CD14-positive monocyte (primary cell): ENCODE results near the gene MVB12B. TPM values are rescaled to one million over a fixed set of nuclear protein-coding genes. Genes with fewer than 3 reads are reported as not detected.

Source experiments
- DNase-seq, 3 donors: peaks; one replicate each; pipeline ENCODE4 v3.0.0-alpha.2; 2011 to 2022
- H2AFZ ChIP-seq: 2 replicates; pipeline ENCODE4 v1.6.0; 2012; ENCODE audit warnings: mild to moderate bottlenecking, low read depth, low read length, inconsistent platforms; ENCODE audit not compliant: insufficient read depth, poor library complexity, severe bottlenecking
- H3K27ac ChIP-seq, 2 donors: 1 replicate in 1 of 2; 2 replicates in 1 of 2; pipeline ENCODE4 v1.5.1; 2012 to 2013; ENCODE audit warnings: low read length in 2 of 2, control low read depth in 1 of 2, inconsistent platforms in 1 of 2, low read depth in 1 of 2, mild to moderate bottlenecking in 1 of 2
- H3K27me3 ChIP-seq, 2 donors: one replicate each; pipeline versions ENCODE4 v1.6.0 to v1.6.1; 2011 to 2013; ENCODE audit warnings: low read length in 2 of 2; ENCODE audit not compliant: control insufficient read depth in 2 of 2, insufficient read depth in 2 of 2
- H3K36me3 ChIP-seq, 2 donors: replicated peaks in 1 of 2; 1 replicate in 1 of 2; 2 replicates in 1 of 2; pipeline versions ENCODE4 v1.5.1 to v1.6.1; 2012 to 2013; ENCODE audit warnings: low read length in 2 of 2, control low read depth in 1 of 2, inconsistent platforms in 1 of 2, mild to moderate bottlenecking in 1 of 2; ENCODE audit not compliant: insufficient read depth in 2 of 2, control insufficient read depth in 1 of 2
- H3K4me1 ChIP-seq, 2 donors: 1 replicate in 1 of 2; 2 replicates in 1 of 2; pipeline versions ENCODE4 v1.5.1 to v1.6.1; 2012 to 2013; ENCODE audit warnings: low read length in 2 of 2, control low read depth in 1 of 2, inconsistent platforms in 1 of 2, mild to moderate bottlenecking in 1 of 2, moderate library complexity in 1 of 2; ENCODE audit not compliant: insufficient read depth in 2 of 2, control insufficient read depth in 1 of 2
- H3K4me2 ChIP-seq: replicated peaks from 2 replicates; pipeline ENCODE3; 2012; ENCODE audit warnings: low read length, moderate library complexity, mild to moderate bottlenecking; ENCODE audit not compliant: poor library complexity, severe bottlenecking; ENCODE audit errors: extremely low read depth
- H3K4me3 ChIP-seq, 3 experiments: fragments of 200-600 bp in 1 of 3; sonication (generic) in 1 of 3; replicated peaks in 1 of 3; 1 replicate in 2 of 3; 2 replicates in 1 of 3; pipeline ENCODE4 v1.5.1; 2011 to 2013; ENCODE audit warnings: low read length in 3 of 3, mild to moderate bottlenecking in 3 of 3, control low read depth in 2 of 3, low read depth in 2 of 3, inconsistent platforms in 1 of 3, moderate library complexity in 1 of 3
- H3K79me2 ChIP-seq: 2 replicates; pipeline ENCODE4 v1.6.0; 2012; ENCODE audit warnings: mild to moderate bottlenecking, control low read depth, inconsistent platforms, low read length, moderate library complexity; ENCODE audit not compliant: insufficient read depth
- H3K9ac ChIP-seq: 2 replicates; pipeline ENCODE4 v1.6.0; 2017; ENCODE audit warnings: low read length, mild to moderate bottlenecking; ENCODE audit not compliant: insufficient read depth, poor library complexity, severe bottlenecking
- H3K9me3 ChIP-seq, 2 donors: replicated peaks in 1 of 2; 1 replicate in 1 of 2; 2 replicates in 1 of 2; pipeline versions ENCODE4 v1.5.1 to v1.6.1; 2012 to 2013; ENCODE audit warnings: low read length in 2 of 2, control low read depth in 1 of 2; ENCODE audit not compliant: control insufficient read depth in 1 of 2, insufficient read depth in 1 of 2
- H4K20me1 ChIP-seq: 2 replicates; pipeline ENCODE4 v1.6.0; 2012; ENCODE audit warnings: mild to moderate bottlenecking, low read length, control low read depth, moderate library complexity; ENCODE audit not compliant: insufficient read depth
- H3K27ac Mint-ChIP-seq, 7 donors: one replicate each; pipeline ENCODE4 v1.8.0; 2020; ENCODE audit warnings: mild to moderate bottlenecking in 7 of 7, mixed read lengths in 7 of 7, moderate library complexity in 6 of 7, inconsistent platforms in 2 of 7
- H3K27me3 Mint-ChIP-seq, 3 donors: one replicate each; pipeline ENCODE4 v1.8.0; 2021 to 2022; ENCODE audit warnings: low read depth in 3 of 3, mild to moderate bottlenecking in 3 of 3, mixed read lengths in 3 of 3, moderate library complexity in 3 of 3, inconsistent platforms in 1 of 3
- H3K36me3 Mint-ChIP-seq, 2 donors: one replicate each; pipeline ENCODE4 v1.8.0; 2020; ENCODE audit warnings: mixed read lengths in 2 of 2, inconsistent platforms in 1 of 2, mild to moderate bottlenecking in 1 of 2
- H3K4me1 Mint-ChIP-seq: one replicate; pipeline ENCODE4 v1.8.0; 2020; ENCODE audit warnings: mild to moderate bottlenecking, mixed read lengths
- H3K4me3 Mint-ChIP-seq, 2 donors: one replicate each; pipeline ENCODE4 v1.8.0; 2020; ENCODE audit warnings: mild to moderate bottlenecking in 2 of 2, mixed read lengths in 2 of 2, moderate library complexity in 1 of 2
- H3K9me3 Mint-ChIP-seq, 7 donors: one replicate each; pipeline ENCODE4 v1.8.0; 2020 to 2022; ENCODE audit warnings: mixed read lengths in 7 of 7, mild to moderate bottlenecking in 6 of 7, moderate library complexity in 6 of 7, inconsistent platforms in 2 of 7
- WGBS: methylation state at CpG from one replicate; pipeline ENCODE4 v1.1.5; 2013; ENCODE audit warnings: missing lambda C conversion rate; ENCODE audit not compliant: insufficient coverage; 5-methylcytosine and 5-hydroxymethylcytosine counted together
- intact Hi-C, 2 donors: fragments of 100-400 bp; cut with micrococcal nuclease; formaldehyde crosslinking; loops; one replicate each; pipeline versions ENCODE4 v1.15.0 to v1.15.1; 2023
- polyA plus RNA-seq, 3 donors: library from polyadenylated mRNA; depleted of rRNA in 1 of 3; unstranded in 2 of 3; stranded (reverse) in 1 of 3; fragments of 300-500 nt in 2 of 3; fragments of >200 nt in 1 of 3; fragmentation: Illumina TruSeq in 2 of 3; gene quantifications; 1 replicate in 2 of 3; 2 replicates in 1 of 3; pipeline ENCODE4 v1.2.3, GENCODE V29; 2012 to 2021
- TF ChIP-seq, protein P1 (sequence below): fragments of 200-600 bp; IDR thresholded peaks from one replicate; pipeline ENCODE4 v1.8.0; 2022; ENCODE audit warnings: antibody characterized with exemption, mild to moderate bottlenecking

The MVB12B gene
- polyA plus RNA-seq, 3 donors = 2.8 to 8.1 (median 3.5) TPM

GRCh38 chr9:126348911-126349550 is 22.4 kb downstream of the MVB12B start:
- TF ChIP-seq, protein P1, sequence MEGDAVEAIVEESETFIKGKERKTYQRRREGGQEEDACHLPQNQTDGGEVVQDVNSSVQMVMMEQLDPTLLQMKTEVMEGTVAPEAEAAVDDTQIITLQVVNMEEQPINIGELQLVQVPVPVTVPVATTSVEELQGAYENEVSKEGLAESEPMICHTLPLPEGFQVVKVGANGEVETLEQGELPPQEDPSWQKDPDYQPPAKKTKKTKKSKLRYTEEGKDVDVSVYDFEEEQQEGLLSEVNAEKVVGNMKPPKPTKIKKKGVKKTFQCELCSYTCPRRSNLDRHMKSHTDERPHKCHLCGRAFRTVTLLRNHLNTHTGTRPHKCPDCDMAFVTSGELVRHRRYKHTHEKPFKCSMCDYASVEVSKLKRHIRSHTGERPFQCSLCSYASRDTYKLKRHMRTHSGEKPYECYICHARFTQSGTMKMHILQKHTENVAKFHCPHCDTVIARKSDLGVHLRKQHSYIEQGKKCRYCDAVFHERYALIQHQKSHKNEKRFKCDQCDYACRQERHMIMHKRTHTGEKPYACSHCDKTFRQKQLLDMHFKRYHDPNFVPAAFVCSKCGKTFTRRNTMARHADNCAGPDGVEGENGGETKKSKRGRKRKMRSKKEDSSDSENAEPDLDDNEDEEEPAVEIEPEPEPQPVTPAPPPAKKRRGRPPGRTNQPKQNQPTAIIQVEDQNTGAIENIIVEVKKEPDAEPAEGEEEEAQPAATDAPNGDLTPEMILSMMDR = no peak
- Histone ChIP-seq H3K4me3 (no peak overlapping the region), H4K20me1 (no peaks in the 10 kb centered on the region), H3K36me3 (peaks cover 2 to 20% of the 10 kb centered on the region in 2 donors), H2AFZ (no peak overlapping the region), H3K4me2 (peak overlapping the region; percentile 67), H3K9me3 (peaks cover 0 to 4% of the 10 kb centered on the region in 2 donors), H3K9ac (no peak overlapping the region), H3K79me2 (peaks cover 2% of the 10 kb centered on the region), H3K27ac (no peak overlapping the region), H3K27me3 (no peaks in the 10 kb centered on the region), H3K4me1 (peaks cover 28 to 30% of the 10 kb centered on the region in 2 donors)
- DNase-seq = no peak
- WGBS = 56% methylated on average over 4 of the region's 7 CpGs
- intact Hi-C loops = no loop called here
- H3K4me3 Mint-ChIP-seq = peak overlapping the region in 1 of 2 donors; percentile 61
- H3K27me3 Mint-ChIP-seq = peaks cover 0 to 2% (median 2%) of the 10 kb centered on the region in 3 donors
- peaks cover 0 to 13% (median 7%) of the 10 kb centered on the region in 7 donors for H3K9me3 Mint-ChIP-seq
- H3K4me1 Mint-ChIP-seq = peaks cover 48% of the 10 kb centered on the region
- H3K36me3 Mint-ChIP-seq = peaks cover 42 to 44% of the 10 kb centered on the region in 2 donors
- no peak overlapping the region for H3K27ac Mint-ChIP-seq

DNA sequence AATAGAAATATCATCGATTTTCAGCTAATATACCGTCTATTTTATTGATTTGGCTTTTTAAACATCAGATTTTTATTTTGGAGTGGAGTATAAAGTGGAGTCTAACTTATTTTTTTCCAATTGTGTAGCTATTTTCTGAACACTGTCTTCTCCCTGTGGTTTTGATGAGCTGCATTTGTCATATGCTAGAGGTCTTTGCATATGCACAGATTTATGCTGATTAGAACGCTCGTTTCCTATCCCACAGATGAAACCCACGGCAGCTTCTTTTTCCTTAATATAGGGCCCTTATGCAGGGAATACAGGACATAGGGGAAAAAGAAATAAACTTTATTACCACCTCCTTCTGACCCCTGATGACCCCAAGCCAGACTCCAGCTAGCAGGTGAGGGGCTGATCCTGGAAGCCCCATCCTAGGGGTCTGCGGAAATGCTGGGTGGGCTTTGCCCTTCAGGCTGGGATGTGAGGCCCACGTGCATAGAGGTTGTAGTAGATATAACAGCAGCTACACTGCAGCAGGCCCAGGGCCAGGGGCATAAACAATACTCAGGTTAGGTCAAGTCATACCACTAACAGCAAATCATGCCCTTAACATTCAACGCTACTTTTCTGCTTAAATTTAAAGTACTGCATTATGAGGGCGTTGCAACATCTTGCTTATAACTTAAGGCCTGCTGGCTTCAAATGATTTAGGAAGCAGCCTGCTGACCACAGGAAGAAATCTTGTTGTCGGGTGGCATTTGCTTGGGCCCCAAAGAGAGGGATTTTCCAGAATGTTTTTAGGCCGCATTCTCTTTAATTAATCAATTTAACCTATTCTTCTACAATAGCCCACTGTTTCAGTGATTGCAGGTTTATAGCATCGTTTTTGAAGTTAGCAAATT is 28.5 kb downstream of the MVB12B start:
- H3K36me3 ChIP-seq = no peaks in the 10 kb centered on the region
- no peak overlapping the region for H3K4me3 ChIP-seq
- no peak overlapping the region for H3K9ac ChIP-seq
- DNase-seq = no peak
- Mint-ChIP-seq H3K9me3 (peaks cover 0 to 20% (median 16%) of the 10 kb centered on the region in 7 donors), H3K27ac (no peak overlapping the region), H3K27me3 (no peaks in the 10 kb centered on the region), H3K4me1 (peaks cover 31% of the 10 kb centered on the region), H3K36me3 (peaks cover 18 to 20% of the 10 kb centered on the region in 2 donors), H3K4me3 (no peak overlapping the region)
- WGBS = 69% methylated on average over 3 of the region's 12 CpGs
- peaks cover 7 to 15% of the 10 kb centered on the region in 2 donors for H3K4me1 ChIP-seq
- H4K20me1 ChIP-seq = peaks cover 6% of the 10 kb centered on the region
- peaks cover 32% of the 10 kb centered on the region for H3K79me2 ChIP-seq
- no peak overlapping the region for H3K27ac ChIP-seq
- intact Hi-C loops = no loop called here
- no peak overlapping the region for H2AFZ ChIP-seq
- peaks cover 3 to 5% of the 10 kb centered on the region in 2 donors for H3K9me3 ChIP-seq
- TF ChIP-seq, protein P1 = no peak
- H3K4me2 ChIP-seq = no peak overlapping the region
- H3K27me3 ChIP-seq = no peaks in the 10 kb centered on the region
